Measurements from ENCODE around the gene MARK2. TPM values are rescaled to one million over a fixed set of nuclear protein-coding genes. Genes with fewer than 3 reads are reported as not detected.

The MARK2 gene
- total RNA-seq, 2 donors from 2014 or later, result 39.7 to 39.8 TPM

- Mint-ChIP-seq H3K4me1 (peaks cover 26% of the 10 kb centered on the region), H3K4me3 (peak within 1 kb of the TSS; percentile 83), H3K9me3 (no peaks in the 10 kb centered on the region), H3K36me3 (ENCODE audit: low read depth) (peaks cover 28% of the 10 kb centered on the region), H3K27me3 (ENCODE audit: insufficient read depth) (no peaks in the 10 kb centered on the region), H3K27ac (peak within 1 kb of the TSS; percentile 72)
- peak within 1 kb of the TSS; percentile 87 for H3K4me3 ChIP-seq (ENCODE audit: low read length)
- H3K36me3 ChIP-seq (ENCODE audit: control insufficient read depth, insufficient read depth, low read length), result peaks cover 32% of the 10 kb centered on the region
- peak; percentile 90 for DNase-seq
- peaks cover 4% of the 10 kb centered on the region for H3K4me1 ChIP-seq (ENCODE audit: control insufficient read depth, insufficient read depth, low read length)
- 0% methylated on average over 27 to 65 of the region's 65 CpGs for WGBS, 2 experiments (ENCODE audit: insufficient coverage in 1 of 2, insufficient read length in 1 of 2)
- H3K27ac ChIP-seq (ENCODE audit: low read depth, low read length), result peak within 1 kb of the TSS; percentile 72
- no peak for TF ChIP-seq CTCF (conservative IDR thresholded peaks at IDR 0.05)
- H3K9ac ChIP-seq (ENCODE audit: extremely low read depth, low read length, poor library complexity, severe bottlenecking), result peak within 1 kb of the TSS; percentile 73
- H3K27me3 ChIP-seq (ENCODE audit: control insufficient read depth, insufficient read depth, low read length, poor library complexity, severe bottlenecking), result no peaks in the 10 kb centered on the region
- H3K9me3 ChIP-seq (ENCODE audit: control insufficient read depth, low read length), result no peaks in the 10 kb centered on the region
These were observed 25.8 kb upstream of the MARK2 start, which contains the start of gene SPINDOC for GRCh38 chr11:63813035-63813562. SPINDOC (plus strand) TSS chr11:63813456; CDS start chr11:63813687, 231 bp downstream.

- Histone ChIP-seq H3K27me3 (ENCODE audit: control insufficient read depth, insufficient read depth, low read length, poor library complexity, severe bottlenecking) (no peaks in the 10 kb centered on the region), H3K4me3 (ENCODE audit: low read length) (peak overlapping the region; percentile 87), H3K9me3 (ENCODE audit: control insufficient read depth, low read length) (no peaks in the 10 kb centered on the region), H3K27ac (ENCODE audit: low read depth, low read length) (peak overlapping the region; percentile 72), H3K4me1 (ENCODE audit: control insufficient read depth, insufficient read depth, low read length) (peaks cover 4% of the 10 kb centered on the region), H3K9ac (ENCODE audit: extremely low read depth, low read length, poor library complexity, severe bottlenecking) (peak overlapping the region; percentile 73), H3K36me3 (ENCODE audit: control insufficient read depth, insufficient read depth, low read length) (peaks cover 39% of the 10 kb centered on the region)
- peak; percentile 75 for DNase-seq
- peaks cover 35% of the 10 kb centered on the region for H3K36me3 Mint-ChIP-seq (ENCODE audit: low read depth)
- H3K27ac Mint-ChIP-seq, result peak overlapping the region; percentile 72
- H3K27me3 Mint-ChIP-seq (ENCODE audit: insufficient read depth), result no peaks in the 10 kb centered on the region
- peaks cover 26% of the 10 kb centered on the region for H3K4me1 Mint-ChIP-seq
- no peak for TF ChIP-seq CTCF (conservative IDR thresholded peaks at IDR 0.05)
- no peaks in the 10 kb centered on the region for H3K9me3 Mint-ChIP-seq
- H3K4me3 Mint-ChIP-seq, result peak overlapping the region; percentile 83
- WGBS, 2 experiments (ENCODE audit: insufficient coverage in 1 of 2, insufficient read length in 1 of 2), result 0% methylated on average over 28 to 74 of the region's 74 CpGs
These were observed 25.1 kb upstream of the MARK2 start for GRCh38 chr11:63813563-63814382.

- Histone ChIP-seq H3K9ac (ENCODE audit: extremely low read depth, low read length, poor library complexity, severe bottlenecking) (peak overlapping the region; percentile 73), H3K9me3 (ENCODE audit: control insufficient read depth, low read length) (no peaks in the 10 kb centered on the region), H3K36me3 (ENCODE audit: control insufficient read depth, insufficient read depth, low read length) (peaks cover 39% of the 10 kb centered on the region), H3K27ac (ENCODE audit: low read depth, low read length) (no peak overlapping the region), H3K4me1 (ENCODE audit: control insufficient read depth, insufficient read depth, low read length) (peaks cover 4% of the 10 kb centered on the region), H3K4me3 (ENCODE audit: low read length) (peak overlapping the region; percentile 87), H3K27me3 (ENCODE audit: control insufficient read depth, insufficient read depth, low read length, poor library complexity, severe bottlenecking) (no peaks in the 10 kb centered on the region)
- no peak for DNase-seq
- WGBS, 2 experiments (ENCODE audit: insufficient coverage in 1 of 2, insufficient read length in 1 of 2), result 0 to 16% methylated on average over 2 to 5 of the region's 7 CpGs
- H3K27me3 Mint-ChIP-seq (ENCODE audit: insufficient read depth), result no peaks in the 10 kb centered on the region
- no peak for TF ChIP-seq CTCF (conservative IDR thresholded peaks at IDR 0.05)
- H3K27ac Mint-ChIP-seq, result peak overlapping the region; percentile 72
- peaks cover 26% of the 10 kb centered on the region for H3K4me1 Mint-ChIP-seq
- H3K9me3 Mint-ChIP-seq, result no peaks in the 10 kb centered on the region
- peaks cover 39% of the 10 kb centered on the region for H3K36me3 Mint-ChIP-seq (ENCODE audit: low read depth)
- H3K4me3 Mint-ChIP-seq, result peak overlapping the region; percentile 83
These were observed 24.6 kb upstream of the MARK2 start for GRCh38 chr11:63814383-63814736.

All from endodermal cell (in vitro differentiated cells).